Stomach (tissue), 4 donors: ENCODE results near the gene STAMBPL1.

ENCODE experiments used
- CTCF ChIP-seq, 7 experiments: fragments of 450-650 bp in 4 of 7; fragments of 200-600 bp in 3 of 7; sonication (generic) in 3 of 7; IDR thresholded peaks; one replicate each; pipeline ENCODE4 v1.5.1; 2016 to 2019; ENCODE audit warnings: antibody characterized with exemption in 7 of 7, control low read depth in 2 of 7, mild to moderate bottlenecking in 1 of 7
- POLR2A ChIP-seq, 4 donors: fragments of 450-650 bp; IDR thresholded peaks; one replicate each; pipeline ENCODE4 v1.6.1; 2016; ENCODE audit warnings: antibody characterized with exemption in 4 of 4, control low read depth in 2 of 4, mild to moderate bottlenecking in 1 of 4, moderate library complexity in 1 of 4

- no peak for TF ChIP-seq CTCF (IDR thresholded peaks at IDR 0.05)
- TF ChIP-seq POLR2A (IDR thresholded peaks at IDR 0.05), result no peak
These were observed 22.2 kb upstream of the STAMBPL1 start for GRCh38 chr10:88857831-88858230.
